KMS-11 (cell line): ENCODE results near the gene SCRN1.

Experiments used
- H2AFZ ChIP-seq: fragments of 200-600 bp; sonication (generic); 2 replicates; pipeline ENCODE4 v1.6.1; 2016; ENCODE audit warnings: antibody characterized with exemption, mixed run types, low read depth
- H3K27ac ChIP-seq: fragments of 200-600 bp; sonication (generic); 2 replicates; pipeline ENCODE4 v1.6.1; 2016; ENCODE audit warnings: mild to moderate bottlenecking, mixed run types
- H3K27me3 ChIP-seq: fragments of 200-600 bp; sonication (generic); 2 replicates; pipeline ENCODE4 v1.6.1; 2017; ENCODE audit warnings: mild to moderate bottlenecking, low read depth, mixed run types, moderate library complexity; ENCODE audit not compliant: insufficient read depth
- H3K36me3 ChIP-seq: fragments of 200-600 bp; sonication (generic); 2 replicates; pipeline ENCODE4 v1.6.1; 2017; ENCODE audit warnings: mild to moderate bottlenecking, mixed run types; ENCODE audit not compliant: insufficient read depth
- H3K4me1 ChIP-seq: fragments of 200-600 bp; sonication (generic); 2 replicates; pipeline ENCODE4 v1.6.1; 2016; ENCODE audit warnings: mild to moderate bottlenecking, low read depth, mixed run types; ENCODE audit not compliant: poor library complexity, severe bottlenecking
- H3K4me2 ChIP-seq: fragments of 200-600 bp; sonication (generic); 2 replicates; pipeline ENCODE4 v1.7.0; 2016; ENCODE audit warnings: mild to moderate bottlenecking, mixed run types
- H3K4me3 ChIP-seq: fragments of 200-600 bp; sonication (generic); IDR thresholded peaks from 2 replicates; pipeline ENCODE4 v1.6.1; 2017; ENCODE audit warnings: low read depth, low read length, mixed read lengths; ENCODE audit not compliant: insufficient read depth
- H3K79me2 ChIP-seq: fragments of 200-600 bp; sonication (generic); 2 replicates; pipeline ENCODE4 v1.6.1; 2016; ENCODE audit warnings: low read depth, mixed run types; ENCODE audit not compliant: insufficient read depth
- H3K9ac ChIP-seq: fragments of 200-600 bp; sonication (generic); 2 replicates; pipeline ENCODE4 v1.6.1; 2016; ENCODE audit warnings: mild to moderate bottlenecking, mixed run types
- H4K20me1 ChIP-seq: fragments of 200-600 bp; sonication (generic); 2 replicates; pipeline ENCODE4 v1.6.1; 2016; ENCODE audit warnings: mild to moderate bottlenecking, mixed run types; ENCODE audit not compliant: insufficient read depth
- CTCF ChIP-seq: fragments of 200-600 bp; sonication (generic); conservative IDR thresholded peaks from 2 replicates; pipeline ENCODE4 v1.6.1; 2017; ENCODE audit warnings: low read depth, mild to moderate bottlenecking, antibody characterized with exemption, low read length, moderate library complexity, mixed read lengths

Gene SCRN1

GRCh38 chr7:29886827-29887226, 102.8 kb downstream of the SCRN1 start:
- no peaks in the 10 kb centered on the region for H3K27me3 ChIP-seq
- no peaks in the 10 kb centered on the region for H3K79me2 ChIP-seq
- no peak overlapping the region for H3K4me2 ChIP-seq
- no peak overlapping the region for H3K4me3 ChIP-seq
- no peaks in the 10 kb centered on the region for H3K36me3 ChIP-seq
- no peak overlapping the region for H3K9ac ChIP-seq
- no peaks in the 10 kb centered on the region for H3K4me1 ChIP-seq
- no peak overlapping the region for H3K27ac ChIP-seq
- H4K20me1 ChIP-seq: no peaks in the 10 kb centered on the region
- H2AFZ ChIP-seq: no peak overlapping the region
- TF ChIP-seq CTCF: no peak

- H3K4me2 ChIP-seq: no peak overlapping the region
- H4K20me1 ChIP-seq: no peaks in the 10 kb centered on the region
- TF ChIP-seq CTCF: no peak
- H3K36me3 ChIP-seq: no peaks in the 10 kb centered on the region
- no peaks in the 10 kb centered on the region for H3K27me3 ChIP-seq
- no peak overlapping the region for H3K27ac ChIP-seq
- H2AFZ ChIP-seq: no peak overlapping the region
- no peak overlapping the region for H3K9ac ChIP-seq
- H3K79me2 ChIP-seq: no peaks in the 10 kb centered on the region
- no peaks in the 10 kb centered on the region for H3K4me1 ChIP-seq
- no peak overlapping the region for H3K4me3 ChIP-seq
These were observed 104.0 kb downstream of the SCRN1 start for GRCh38 chr7:29885626-29886025.

GRCh38 chr7:29884399-29885272, 105.0 kb downstream of the SCRN1 start:
- no peak overlapping the region for H3K9ac ChIP-seq

More at GRCh38 chr7:29884399-29885272, 105.0 kb downstream of the SCRN1 start:
- Histone ChIP-seq H3K4me3 (no peak overlapping the region), H2AFZ (no peak overlapping the region), H3K79me2 (no peaks in the 10 kb centered on the region), H3K4me1 (no peaks in the 10 kb centered on the region), H4K20me1 (no peaks in the 10 kb centered on the region), H3K36me3 (no peaks in the 10 kb centered on the region), H3K4me2 (no peak overlapping the region), H3K27me3 (no peaks in the 10 kb centered on the region), H3K27ac (no peak overlapping the region)
- no peak for TF ChIP-seq CTCF
